GM19328 (cell line): Measurements from ENCODE around the gene ITPR2.
"Not testable (repeated sequence)": the region's sequence is repeated elsewhere in the genome, so short reads cannot be mapped to it uniquely, and the experiment has no call there.

Experiments
- ATAC-seq: cut with Tn5 transposase; IDR thresholded peaks from one replicate; pipeline ENCODE4 v1.9.1; 2021; ENCODE audit warnings: mild to moderate bottlenecking, moderate library complexity; ENCODE audit not compliant: unreplicated experiment

The ITPR2 gene

DNA sequence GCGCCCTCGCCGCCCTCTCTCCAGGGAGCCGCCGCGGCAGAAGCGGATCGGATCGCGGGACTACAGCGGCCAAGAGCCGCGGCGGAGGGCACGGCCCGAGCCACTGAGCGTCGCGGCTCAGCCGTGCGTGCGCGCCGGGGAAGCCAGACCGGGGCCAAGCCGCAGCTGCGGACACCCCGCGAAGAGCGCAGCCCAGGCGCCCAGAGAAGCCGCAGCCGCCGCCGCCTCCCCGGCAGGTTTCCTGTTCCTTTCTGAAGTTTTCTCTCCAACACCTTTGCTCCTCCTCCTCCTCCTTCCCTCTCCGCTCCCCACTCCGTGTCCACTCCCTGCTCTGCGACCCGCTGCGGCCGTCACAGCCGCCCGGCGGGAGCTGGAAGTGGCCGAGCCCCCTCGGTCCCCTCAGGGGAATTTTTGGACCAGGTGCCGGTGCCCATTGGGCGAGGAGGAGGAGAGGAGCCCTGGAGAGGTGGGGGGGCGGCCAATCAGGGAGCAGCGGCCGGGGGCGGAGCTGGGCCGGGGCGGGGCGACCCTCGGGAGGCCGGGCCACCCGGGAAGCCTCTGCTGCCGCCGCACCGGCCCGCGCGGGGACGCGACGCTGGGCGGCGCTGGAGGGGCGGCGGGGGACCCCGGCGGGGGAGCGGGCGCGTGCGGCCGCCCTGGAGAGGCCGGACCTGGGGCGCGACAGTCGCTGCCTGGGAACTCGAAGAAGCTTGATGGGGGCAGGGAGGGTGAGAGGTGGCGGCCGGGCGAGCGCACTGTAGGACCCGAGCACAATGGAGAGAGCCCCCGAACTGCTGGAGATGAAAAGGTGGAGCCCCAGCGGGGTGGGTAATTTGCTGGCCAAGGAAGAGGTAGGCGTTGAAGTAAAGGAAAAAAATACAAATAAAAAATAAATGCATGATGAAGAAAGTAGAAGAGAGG is at the start of gene ITPR2:
ITPR2 (minus strand) TSS at position 373 of the 921 bp plus-strand sequence. CDS start 413 bp downstream, outside the sequence.
- ATAC-seq = peak; percentile 70

DNA sequence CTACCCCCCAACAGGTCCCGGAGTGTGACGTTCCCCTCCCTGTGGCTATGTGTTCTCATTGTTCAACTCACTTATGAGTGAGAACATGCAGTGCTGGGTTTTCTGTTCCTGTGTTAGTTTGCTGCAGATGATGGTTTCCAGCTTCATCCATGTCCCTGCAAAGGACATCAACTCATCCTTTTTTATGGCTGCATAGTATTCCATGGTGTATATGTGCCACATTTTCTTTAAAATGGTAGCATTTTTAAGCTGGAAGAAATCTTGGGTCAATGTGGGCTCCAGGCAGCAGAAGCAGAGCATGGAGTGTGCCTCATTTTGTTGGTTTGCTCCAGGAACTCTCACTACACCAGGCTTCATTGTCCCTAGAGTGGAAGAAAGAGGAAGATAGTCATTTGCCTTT is 47.6 kb upstream of the ITPR2 start:
- no peak for ATAC-seq

DNA sequence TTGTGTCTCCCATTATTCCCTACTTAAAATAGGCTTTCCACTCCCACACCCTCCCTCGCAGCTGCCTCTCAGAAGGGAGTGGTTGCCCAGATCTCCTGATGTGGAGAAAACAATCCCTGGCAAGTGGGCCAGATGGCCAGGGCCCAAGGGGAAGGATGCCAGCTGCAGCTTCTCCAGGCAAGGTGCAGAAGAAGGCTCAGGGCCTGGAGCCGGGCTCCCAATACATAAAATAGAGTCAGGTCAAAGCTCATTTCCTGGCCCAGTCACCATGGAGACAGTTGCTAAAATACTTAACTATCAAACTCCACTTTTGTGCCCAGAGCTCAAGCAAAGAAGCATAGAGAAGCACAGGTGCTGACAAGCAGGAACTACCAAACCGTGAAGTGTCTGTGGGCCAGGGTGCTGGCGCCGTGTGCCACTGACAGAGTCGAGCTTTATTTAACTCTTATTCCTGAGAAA is 45.7 kb upstream of the ITPR2 start:
- no peak for ATAC-seq

DNA sequence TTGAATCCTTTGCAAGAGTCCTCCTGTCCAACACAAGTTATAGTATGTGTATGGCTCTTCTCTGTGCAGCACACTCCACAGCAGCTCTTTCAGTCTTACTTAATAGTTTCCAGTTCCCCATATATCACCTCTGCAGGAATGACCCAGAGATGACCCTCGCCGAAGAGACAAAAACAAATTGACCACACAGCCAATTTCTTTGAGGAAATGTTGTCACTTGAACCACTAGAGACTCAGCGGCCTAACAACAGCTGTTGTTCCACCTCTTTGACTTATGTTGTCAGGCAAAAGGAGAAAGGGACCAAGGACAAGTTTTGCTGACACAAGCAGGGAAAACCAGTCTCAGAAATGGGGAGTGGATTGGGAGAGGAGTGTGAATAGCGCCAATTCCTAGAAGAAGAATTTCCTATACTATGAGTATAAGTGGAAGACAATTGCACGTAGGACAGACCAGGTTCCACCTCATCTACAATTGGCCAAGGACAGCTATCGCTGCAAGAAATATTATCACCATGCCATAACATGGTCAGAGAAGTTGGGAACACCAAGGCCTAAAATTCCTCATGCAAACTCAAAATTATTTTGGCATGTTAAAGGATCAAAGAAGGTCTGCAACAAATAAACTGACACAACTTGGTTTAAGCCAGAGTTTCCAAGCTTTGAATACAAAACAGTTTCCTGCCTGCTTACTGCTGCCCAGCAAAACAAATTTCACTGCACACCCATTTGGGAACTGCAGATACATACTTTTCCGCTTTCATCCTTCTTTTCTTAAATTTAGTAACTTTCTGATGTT is 41.7 kb upstream of the ITPR2 start:
- no peak for ATAC-seq

DNA sequence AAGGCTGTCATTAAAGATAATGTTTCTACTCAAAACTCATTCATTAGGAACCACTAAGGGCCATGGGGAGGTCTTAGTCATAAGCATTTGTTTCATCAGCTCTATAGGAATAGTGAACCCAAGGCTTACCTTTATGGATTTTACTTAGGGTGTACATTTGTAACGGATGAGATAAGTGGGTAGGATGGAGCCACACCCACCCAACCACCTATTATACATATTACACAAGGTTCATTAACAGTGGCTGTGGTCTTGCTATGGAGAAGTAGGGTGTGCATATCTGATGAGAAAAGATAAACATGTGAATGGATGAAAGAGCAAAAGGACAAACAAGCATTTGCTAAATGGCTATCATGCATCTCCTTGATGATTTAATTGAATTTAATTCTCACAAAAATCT is 39.6 kb upstream of the ITPR2 start:
- ATAC-seq = no peak

DNA sequence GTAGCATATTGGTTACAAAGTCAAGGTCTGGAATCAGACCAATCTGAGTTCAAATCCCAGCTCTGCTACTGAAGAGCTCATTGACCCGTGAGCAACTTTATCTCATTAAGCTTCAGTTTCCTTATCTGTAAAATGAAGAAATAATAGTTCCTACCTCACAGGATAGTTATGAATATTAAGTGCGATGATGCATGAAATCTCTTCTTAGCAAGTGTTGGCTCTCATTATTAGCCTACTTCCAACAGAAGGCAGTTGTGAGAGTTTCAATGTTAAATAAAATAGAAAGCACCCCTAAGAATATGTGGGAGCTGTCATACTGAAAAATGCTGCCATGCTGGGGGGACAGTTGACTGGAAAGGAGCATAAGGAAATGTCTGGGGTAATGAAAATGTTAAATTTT is 39.0 kb upstream of the ITPR2 start:
- no peak for ATAC-seq

DNA sequence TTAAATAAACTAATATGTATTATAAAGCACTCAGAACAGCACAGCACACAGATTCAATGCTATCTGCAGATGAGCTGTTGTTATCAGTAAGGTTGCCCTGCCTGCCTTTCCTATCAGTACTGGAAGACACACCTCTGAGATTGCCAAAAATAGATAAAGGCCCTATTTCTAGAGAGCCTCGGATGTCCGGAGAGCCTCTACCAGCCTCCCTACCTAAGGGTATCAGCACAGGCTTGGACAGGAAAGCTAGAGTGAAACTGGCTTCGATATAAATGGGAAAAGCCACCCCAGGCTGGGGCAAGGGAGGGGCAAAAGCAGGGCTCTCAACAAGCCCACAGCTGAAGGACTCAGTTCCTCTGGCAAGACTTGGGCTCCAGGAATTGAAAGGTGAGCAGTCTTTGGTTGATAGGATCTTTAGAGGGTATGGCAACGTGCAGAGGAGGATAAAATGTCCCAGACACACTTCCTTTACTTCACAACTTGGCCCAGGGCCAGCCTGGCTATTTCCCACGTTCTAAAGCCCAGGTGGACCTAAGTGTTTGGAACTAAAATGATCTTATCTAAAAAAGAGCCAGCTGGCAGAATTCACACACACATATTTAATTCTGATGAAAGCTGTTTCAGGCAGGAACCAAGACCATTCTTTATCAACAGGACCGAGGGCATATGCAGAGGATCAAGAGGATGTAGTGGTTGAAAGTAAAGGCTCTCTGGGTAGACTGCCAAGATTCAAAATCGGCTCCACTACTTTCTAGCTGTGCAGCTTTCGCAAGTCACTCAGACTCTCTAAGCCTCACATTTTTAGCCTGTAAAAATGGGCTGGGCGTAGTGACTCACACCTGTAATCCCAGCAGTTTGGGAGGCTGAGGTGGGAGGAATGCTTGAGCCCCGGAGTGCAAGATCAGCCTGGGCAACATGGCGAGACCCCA is 37.8 kb upstream of the ITPR2 start:
- no peak for ATAC-seq

DNA sequence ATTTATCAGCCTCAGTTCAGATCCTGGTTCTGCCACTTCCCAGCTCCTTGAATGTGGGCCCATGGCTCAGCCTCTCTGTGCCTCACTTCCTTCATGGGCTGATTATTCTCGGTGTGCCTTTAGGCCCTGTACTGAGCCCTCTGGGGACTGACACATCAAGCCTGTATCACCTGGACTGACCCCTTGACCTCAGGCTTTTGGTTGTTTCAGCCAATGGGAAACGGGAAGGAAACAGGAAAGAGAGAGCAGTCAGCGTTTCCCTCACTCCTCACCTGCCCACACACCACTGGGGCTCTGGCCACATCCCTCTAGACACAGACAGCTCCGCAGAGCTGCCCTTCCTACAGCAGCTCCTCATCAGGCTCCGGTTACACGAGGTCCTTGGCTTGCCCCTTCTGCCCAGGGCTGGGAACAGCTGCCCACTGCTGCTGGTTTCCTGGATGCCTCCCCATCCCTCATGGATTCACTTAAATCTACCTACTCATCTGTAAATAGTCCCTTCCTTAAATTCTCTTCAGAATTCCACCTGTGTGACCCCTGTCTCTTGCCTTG is 37.0 kb upstream of the ITPR2 start:
- no peak for ATAC-seq

DNA sequence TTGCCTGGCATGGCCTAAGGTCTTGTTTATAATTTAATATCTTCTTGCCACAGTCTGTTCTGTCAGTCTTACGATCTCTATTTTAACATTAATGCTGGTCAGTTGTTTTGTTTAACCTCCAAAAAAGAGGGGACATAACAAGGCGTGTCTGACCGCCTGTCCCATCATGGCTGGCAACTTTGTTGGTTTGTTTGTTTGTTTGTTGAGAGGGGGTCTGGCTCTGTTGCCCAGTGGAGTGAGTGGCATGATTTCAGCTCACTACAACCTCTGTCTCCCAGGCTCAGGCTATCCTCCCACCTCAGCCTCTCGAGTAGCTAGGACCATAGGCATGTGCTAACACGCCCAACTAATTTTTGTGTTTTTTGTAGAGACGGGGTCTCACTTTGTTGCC is 36.1 kb upstream of the ITPR2 start:
- no peak for ATAC-seq

DNA sequence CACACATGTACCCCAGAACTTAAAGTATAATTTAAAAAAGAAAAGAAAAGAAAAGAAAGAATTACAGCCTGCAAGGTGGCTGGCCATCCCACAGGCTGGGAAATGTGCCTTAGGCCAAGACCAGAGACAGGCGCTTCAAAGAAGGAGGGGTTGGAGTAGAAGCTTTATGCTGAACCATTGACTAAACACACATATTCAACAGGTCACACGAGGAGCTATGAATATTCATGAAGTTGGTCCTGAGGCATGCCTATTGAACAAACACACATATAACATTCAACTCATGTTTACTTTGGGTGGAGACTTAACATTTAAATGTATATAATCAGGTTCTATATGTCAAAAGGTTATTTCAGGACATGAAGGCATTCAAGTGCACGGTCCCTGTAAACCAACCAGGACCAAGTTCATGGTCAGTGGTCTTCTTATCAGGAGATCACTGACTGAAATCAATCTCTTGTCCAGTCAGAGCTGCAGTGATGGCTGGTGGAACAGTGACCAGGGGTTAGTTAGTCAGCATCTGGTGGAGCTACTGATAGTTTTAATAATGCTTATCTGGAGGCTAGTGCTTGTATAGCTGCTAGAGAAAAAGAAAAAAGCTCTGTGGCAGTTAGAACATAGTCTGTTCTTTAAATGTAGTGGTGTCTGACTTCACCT is 35.6 kb upstream of the ITPR2 start:
- no peak for ATAC-seq

DNA sequence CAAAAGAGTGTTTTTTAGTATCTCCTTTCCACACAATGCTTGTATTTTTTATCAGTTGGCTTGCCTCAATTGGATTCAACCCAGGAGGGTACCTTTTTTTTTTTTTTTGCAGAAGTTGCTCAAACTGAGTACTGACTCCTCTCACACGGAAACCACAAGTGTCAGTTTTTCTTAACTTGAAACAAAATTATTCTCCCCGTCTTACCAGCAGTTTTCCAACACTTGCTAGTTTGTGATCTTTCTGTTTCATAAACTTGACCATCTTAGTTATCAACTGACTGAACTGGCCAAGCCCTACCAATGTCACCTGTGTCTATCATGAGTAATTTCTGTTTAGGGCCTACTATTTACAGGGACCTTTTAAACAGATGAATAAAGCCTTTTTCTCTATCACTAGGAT is 34.1 kb upstream of the ITPR2 start:
- no peak for ATAC-seq

DNA sequence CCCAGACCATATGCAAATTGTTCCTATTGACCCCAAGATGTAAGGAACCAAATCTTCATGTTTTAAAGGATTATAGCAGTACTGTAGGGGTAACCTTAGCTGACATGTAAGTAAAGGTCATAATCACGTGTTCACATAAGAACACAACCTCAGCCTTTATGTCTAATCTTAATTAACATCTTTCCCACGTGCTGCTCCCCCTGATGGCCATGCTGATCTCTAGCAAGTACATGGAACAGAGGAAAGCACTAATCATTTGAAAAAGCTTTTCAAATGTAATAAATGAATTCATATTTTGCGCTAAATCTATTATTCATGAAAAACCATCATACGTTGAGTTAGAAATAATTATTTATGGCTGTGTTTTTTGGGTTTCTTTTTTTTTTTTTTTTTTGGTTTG is 30.5 kb upstream of the ITPR2 start:
- no peak for ATAC-seq

DNA sequence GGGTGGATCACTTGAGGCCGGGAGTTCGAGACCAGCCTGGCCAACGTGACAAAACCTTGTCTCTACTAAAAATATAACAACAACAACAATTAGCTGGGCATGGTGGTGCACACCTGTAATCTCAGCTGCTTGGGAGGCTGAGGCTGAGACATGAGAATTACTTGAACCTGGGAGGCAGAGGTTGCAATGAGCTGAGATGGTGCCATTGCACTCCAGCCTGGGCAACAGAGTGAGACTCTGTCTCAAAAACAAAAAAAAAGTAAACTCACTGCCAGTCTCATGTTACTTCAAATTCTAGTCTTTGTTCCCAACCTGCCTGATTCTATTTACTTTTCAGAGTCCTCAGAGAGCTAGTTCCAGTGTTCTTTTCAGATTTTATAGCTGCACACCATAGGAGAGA is 29.8 kb upstream of the ITPR2 start:
- ATAC-seq = not testable (repeated sequence)

DNA sequence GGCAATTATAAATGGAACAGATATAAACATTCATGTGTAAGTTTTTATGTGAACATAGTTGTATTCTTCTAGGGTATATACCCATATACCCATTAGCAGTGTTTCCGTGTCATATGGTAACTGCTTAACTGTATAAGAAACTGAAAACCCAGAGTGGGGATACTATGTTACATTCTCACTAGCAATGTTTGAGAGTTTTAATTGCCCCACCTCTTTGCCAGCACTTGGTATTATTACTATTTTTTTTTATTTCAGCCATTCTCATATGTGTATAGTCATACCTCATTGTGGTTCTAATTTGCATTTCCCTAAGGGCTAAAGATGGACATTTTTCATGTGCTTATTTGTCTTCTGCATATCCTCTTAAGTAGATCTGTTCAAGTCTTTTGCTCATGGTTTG is 28.7 kb upstream of the ITPR2 start:
- no peak for ATAC-seq

DNA sequence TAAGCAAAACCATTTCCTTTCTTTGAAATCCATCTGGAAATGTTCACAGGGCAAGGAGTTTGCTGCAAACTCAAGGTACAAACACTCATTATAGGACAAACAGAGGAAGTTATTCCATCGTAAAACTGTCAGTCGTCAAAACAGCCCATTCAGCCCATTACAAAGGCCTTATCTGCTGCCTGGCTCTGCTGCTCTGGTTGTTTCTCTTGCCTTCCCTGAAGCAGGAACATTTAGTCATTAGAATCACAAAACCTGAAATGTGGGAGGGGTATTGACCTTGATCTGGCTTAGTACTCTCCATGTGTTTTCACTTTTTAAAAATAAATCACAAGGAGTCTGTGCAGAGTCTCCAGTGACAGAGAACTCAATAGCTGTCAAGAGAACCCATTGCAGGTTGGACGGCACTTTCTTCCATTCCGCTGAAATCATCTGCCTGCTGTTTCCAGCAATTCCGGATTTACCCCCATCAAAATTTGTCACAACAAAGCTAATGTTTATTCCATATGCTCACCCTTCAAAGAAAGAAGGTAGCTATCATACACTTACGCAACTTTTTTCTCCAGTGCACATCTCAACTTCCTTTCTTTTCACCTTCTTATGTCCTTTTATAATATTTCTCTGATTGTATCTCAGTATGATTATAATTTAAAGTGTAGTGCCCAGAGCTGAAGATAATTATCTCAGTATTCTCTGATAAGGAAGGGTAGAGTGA is 24.6 kb upstream of the ITPR2 start:
- no peak for ATAC-seq

DNA sequence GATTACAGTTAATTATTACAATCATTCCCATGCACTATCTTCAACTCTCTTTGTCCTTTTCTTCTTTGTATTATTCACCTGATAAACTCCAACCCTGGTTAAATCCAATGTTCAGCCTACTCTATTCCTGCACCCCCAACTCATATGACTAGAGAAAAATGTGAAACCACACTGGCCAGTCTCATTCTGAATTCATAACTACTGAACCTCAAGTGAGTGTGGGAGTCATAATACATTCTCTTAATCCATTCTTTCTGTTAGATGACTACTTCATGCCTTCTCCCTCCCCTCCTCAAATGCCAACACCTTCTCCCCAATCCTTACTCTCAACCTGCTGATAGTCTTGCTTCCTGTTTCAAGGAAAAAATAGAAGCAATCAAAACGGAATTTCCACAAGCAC is 22.3 kb upstream of the ITPR2 start:
- ATAC-seq = no peak

DNA sequence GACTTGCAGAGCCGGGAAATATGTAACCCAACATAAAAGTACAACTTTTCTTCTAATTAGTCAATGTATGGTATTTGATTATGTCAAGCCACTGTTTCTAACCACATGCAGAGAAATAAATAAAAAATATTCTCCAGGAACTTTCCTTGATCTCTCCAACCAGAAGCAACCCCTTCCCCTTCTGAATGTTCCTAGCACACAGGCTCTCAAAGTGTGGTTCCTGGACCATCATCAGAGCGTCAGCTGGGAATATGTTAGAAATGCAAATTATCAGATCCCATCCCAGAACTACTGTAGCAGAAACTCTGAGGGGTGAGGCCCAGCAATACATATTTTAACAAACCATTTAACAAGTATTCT is 21.0 kb upstream of the ITPR2 start:
- peak; percentile 14 for ATAC-seq

DNA sequence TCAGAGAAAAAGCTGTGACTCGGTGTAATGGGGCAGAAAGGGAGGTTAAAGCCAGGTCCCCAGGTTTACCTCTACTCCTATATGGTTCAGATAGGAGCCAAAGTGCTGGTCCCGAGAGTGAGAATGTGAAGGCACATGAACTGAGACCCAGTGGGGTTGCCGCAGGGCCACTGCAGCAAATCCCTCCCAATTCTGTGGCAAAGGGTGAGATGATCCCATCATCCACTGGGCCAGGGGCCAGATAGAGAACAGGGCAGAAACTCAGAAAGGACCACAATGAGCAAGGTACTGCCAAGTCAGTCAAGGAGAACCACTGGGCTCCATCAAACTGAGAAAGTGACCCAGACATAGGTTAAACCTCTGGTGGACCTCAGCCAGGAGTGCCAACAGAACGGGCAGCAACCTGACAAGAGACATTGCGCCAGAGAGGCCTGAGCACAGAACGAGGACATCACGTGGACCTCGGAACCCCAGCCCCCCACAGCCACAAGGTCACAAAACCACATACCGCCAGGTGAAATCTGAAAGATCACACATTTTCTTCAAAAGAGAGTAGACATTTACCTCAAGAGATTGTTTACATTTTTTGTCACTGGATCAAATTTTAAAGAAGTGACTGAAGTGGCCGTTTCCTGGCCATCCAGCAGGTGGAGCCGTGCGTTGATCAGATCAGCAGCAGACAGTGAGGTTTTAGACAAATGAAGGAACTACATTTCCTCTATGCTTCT is 20.5 kb upstream of the ITPR2 start:
- ATAC-seq = peak; percentile 60
